Measurements from ENCODE around the gene NOXRED1. TPM values are rescaled to one million over a fixed set of nuclear protein-coding genes. Genes with fewer than 3 reads are reported as not detected.

The NOXRED1 gene
- total RNA-seq, 3 donors from 2014 or later: 0.48 to 1.3 TPM; not detected in 1

DNA sequence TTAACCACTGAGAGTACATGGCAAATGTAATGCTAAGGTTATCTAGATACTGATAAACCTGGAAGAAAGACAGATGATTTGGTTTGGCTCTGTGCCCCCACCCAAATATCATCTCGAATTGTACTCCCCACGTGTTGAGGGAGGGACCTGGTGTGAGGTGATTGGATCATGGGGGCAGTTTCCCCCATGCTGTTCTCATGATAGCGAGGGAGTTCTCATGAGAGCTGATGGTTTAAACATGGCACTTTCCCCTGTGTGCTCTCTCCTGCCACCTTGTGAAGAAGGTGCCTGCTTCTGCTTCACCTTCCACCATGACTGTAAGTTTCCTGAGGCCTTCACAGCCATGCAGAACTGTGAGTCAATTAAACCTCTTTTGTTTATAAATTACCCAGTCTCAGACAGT, 14.2 kb downstream of the NOXRED1 start:
- Histone ChIP-seq H3K36me3 (no peaks in the 10 kb centered on the region), H3K4me3 (no peak overlapping the region), H3K27me3 (no peaks in the 10 kb centered on the region), H3K4me1 (no peaks in the 10 kb centered on the region), H3K27ac (no peak overlapping the region), H3K9me3 (no peaks in the 10 kb centered on the region)
- TF ChIP-seq POLR2A (IDR thresholded peaks at IDR 0.05) (no peak), POLR2AphosphoS5 (IDR thresholded peaks at IDR 0.05) (no peak)
- TF ChIP-seq, protein P1, sequence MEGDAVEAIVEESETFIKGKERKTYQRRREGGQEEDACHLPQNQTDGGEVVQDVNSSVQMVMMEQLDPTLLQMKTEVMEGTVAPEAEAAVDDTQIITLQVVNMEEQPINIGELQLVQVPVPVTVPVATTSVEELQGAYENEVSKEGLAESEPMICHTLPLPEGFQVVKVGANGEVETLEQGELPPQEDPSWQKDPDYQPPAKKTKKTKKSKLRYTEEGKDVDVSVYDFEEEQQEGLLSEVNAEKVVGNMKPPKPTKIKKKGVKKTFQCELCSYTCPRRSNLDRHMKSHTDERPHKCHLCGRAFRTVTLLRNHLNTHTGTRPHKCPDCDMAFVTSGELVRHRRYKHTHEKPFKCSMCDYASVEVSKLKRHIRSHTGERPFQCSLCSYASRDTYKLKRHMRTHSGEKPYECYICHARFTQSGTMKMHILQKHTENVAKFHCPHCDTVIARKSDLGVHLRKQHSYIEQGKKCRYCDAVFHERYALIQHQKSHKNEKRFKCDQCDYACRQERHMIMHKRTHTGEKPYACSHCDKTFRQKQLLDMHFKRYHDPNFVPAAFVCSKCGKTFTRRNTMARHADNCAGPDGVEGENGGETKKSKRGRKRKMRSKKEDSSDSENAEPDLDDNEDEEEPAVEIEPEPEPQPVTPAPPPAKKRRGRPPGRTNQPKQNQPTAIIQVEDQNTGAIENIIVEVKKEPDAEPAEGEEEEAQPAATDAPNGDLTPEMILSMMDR (IDR thresholded peaks at IDR 0.05): no peak
- no peak for DNase-seq (ENCODE audit: low spot score in 2 of 2)
- intact Hi-C loops (cut with DNase I; ENCODE audit: low total_unique reads): no loop called here

DNA sequence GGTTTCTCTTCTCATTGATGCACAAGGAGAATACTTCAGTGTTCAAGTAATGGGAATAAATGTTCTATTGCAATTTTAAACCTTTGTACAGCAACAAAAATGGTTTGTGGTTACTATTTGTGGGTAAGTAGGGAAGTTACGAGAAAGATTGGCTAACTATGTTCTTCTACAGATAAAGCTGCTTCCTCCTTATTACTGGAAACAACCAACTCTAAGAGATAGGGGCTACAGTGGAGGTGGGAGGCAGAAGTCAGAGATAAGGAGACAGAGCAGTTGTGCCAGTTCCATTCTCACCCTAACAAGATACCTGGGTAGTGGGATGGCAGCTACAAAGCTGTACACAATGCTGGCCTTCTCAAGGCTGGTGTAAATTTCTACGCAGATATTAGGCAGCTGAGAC, 16.2 kb downstream of the NOXRED1 start:
- no peak for TF ChIP-seq POLR2A (IDR thresholded peaks at IDR 0.05)
- TF ChIP-seq, protein P1 (IDR thresholded peaks at IDR 0.05): no peak
- no peak for TF ChIP-seq POLR2AphosphoS5 (IDR thresholded peaks at IDR 0.05)
- Histone ChIP-seq H3K9me3 (no peaks in the 10 kb centered on the region), H3K27ac (no peak overlapping the region), H3K4me1 (no peaks in the 10 kb centered on the region), H3K4me3 (no peak overlapping the region), H3K36me3 (no peaks in the 10 kb centered on the region), H3K27me3 (no peaks in the 10 kb centered on the region)
- DNase-seq (ENCODE audit: low spot score in 2 of 2): no peak
- intact Hi-C loops (cut with DNase I; ENCODE audit: low total_unique reads): no loop called here

DNA sequence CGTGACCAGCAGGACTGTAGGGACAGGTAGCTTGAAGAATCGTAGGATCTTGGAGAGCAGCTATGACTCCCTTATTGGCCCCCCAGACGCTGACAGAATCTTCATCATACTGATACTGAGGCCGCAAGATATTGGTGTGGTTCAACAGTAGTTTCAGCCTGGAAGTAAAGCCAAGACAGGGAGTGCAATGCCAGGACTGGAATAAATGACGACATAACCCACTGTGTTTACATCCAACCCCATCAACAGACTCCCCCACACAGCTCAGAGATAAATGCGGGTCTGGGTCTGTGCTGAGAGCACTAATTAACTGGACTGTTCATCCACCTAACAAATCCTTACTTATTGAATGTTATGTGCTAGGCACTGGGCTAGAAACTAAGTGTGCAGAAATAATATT, 16.6 kb downstream of the NOXRED1 start:
- no peak overlapping the region for H3K4me3 ChIP-seq
- no peak for TF ChIP-seq POLR2AphosphoS5 (IDR thresholded peaks at IDR 0.05)
- no peaks in the 10 kb centered on the region for H3K4me1 ChIP-seq
- H3K9me3 ChIP-seq: no peaks in the 10 kb centered on the region
- intact Hi-C loops (cut with DNase I; ENCODE audit: low total_unique reads): no loop called here
- no peak for DNase-seq (ENCODE audit: low spot score in 2 of 2)
- no peaks in the 10 kb centered on the region for H3K36me3 ChIP-seq
- no peak overlapping the region for H3K27ac ChIP-seq
- H3K27me3 ChIP-seq: no peaks in the 10 kb centered on the region

DNA sequence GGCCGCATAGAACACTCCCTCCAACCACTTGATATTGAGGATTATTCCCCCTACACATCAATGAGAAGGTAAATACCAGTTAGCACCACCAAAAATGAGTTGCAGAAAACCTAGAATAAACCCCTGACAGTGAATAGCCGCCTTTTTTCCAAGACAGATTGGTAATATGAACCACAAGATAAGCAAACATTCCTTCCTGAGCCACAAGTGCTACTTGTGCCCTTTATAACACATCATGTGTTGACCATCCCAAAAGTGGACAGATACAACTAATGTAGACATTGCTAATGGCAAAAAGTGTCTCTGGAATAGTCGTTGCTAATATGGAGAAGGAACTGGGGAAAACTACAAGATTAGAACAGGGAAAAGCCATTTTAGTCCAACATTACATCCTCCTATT, 17.2 kb downstream of the NOXRED1 start:
- H3K27ac ChIP-seq: no peak overlapping the region
- intact Hi-C loops (cut with DNase I; ENCODE audit: low total_unique reads): no loop called here

DNA sequence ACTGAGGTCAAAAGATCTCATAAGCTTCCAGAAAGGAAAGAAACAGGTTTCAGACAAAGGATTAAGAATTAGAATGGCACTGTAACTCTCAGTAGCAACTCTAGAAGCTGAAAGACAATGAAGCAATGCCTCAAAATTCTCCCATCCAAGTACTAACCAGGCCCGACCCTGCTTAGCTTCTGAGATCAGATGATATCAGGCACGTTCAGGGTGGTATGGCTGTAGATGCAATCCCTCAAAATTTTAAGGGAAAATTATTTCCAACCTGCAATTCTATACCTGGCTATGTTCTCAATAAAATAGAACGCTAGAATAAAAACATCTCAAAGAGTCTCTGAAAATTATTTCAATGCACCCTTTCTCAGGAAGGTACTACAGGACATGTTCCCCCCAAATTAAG, 19.6 kb downstream of the NOXRED1 start:
- Histone ChIP-seq H3K4me3 (no peak overlapping the region), H3K27ac (no peak overlapping the region), H3K36me3 (no peaks in the 10 kb centered on the region), H3K4me1 (no peaks in the 10 kb centered on the region), H3K27me3 (no peaks in the 10 kb centered on the region), H3K9me3 (no peaks in the 10 kb centered on the region)
- TF ChIP-seq, protein P1 (IDR thresholded peaks at IDR 0.05): no peak
- TF ChIP-seq POLR2AphosphoS5 (IDR thresholded peaks at IDR 0.05) (no peak), POLR2A (IDR thresholded peaks at IDR 0.05) (no peak)
- DNase-seq (ENCODE audit: low spot score in 2 of 2): no peak
- intact Hi-C loops (cut with DNase I; ENCODE audit: low total_unique reads): no loop called here

More for the DNA sequence above, 17.2 kb downstream of the NOXRED1 start:
- DNase-seq (ENCODE audit: low spot score in 2 of 2): no peak
- no peaks in the 10 kb centered on the region for H3K36me3 ChIP-seq
- H3K9me3 ChIP-seq: no peaks in the 10 kb centered on the region
- no peak overlapping the region for H3K4me3 ChIP-seq
- TF ChIP-seq, protein P1 (IDR thresholded peaks at IDR 0.05): no peak
- no peak for TF ChIP-seq POLR2A (IDR thresholded peaks at IDR 0.05)
- no peak for TF ChIP-seq POLR2AphosphoS5 (IDR thresholded peaks at IDR 0.05)
- H3K27me3 ChIP-seq: no peaks in the 10 kb centered on the region
- H3K4me1 ChIP-seq: no peaks in the 10 kb centered on the region

DNA sequence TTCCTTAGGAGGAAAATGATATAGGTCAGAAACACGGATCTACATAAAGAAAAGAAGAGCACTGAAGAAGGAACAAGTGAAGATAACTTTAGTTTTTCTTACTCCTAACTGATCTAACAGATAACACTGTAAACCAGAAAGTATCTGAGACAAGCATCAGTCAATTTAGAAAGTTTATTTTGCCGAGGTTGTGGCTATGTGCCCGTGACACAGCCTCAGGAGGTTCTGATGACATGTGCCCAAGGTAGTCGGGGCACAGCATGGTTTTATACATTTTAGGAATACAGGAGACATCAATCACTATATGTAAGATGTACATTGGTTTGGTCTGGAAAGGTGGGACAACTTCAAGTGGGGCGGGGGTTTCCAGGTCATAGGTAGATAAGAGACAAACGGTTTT, 23.1 kb downstream of the NOXRED1 start:
- Histone ChIP-seq H3K27ac (no peak overlapping the region), H3K4me3 (no peak overlapping the region), H3K4me1 (no peaks in the 10 kb centered on the region), H3K9me3 (no peaks in the 10 kb centered on the region), H3K36me3 (no peaks in the 10 kb centered on the region), H3K27me3 (no peaks in the 10 kb centered on the region)
- intact Hi-C loops (cut with DNase I; ENCODE audit: low total_unique reads): no loop called here
- DNase-seq (ENCODE audit: low spot score in 2 of 2): peak in 1 of 2 donors; percentile 61
- TF ChIP-seq, protein P1 (IDR thresholded peaks at IDR 0.05): no peak
- no peak for TF ChIP-seq POLR2AphosphoS5 (IDR thresholded peaks at IDR 0.05)
- no peak for TF ChIP-seq POLR2A (IDR thresholded peaks at IDR 0.05)

Data from breast epithelium (tissue), 4 donors.